Epithelial cell of proximal tubule (primary cell): ENCODE data around the gene RNF214. TPM values are rescaled to one million over a fixed set of nuclear protein-coding genes. Genes with fewer than 3 reads are reported as not detected.

ENCODE experiments used
- DNase-seq: peaks from one replicate; pipeline ENCODE4 v3.0.0-alpha.2; 2011; ENCODE audit warnings: low read depth
- H3K4me3 ChIP-seq: 2 replicates; pipeline ENCODE4 v1.5.1; 2011; ENCODE audit warnings: low read depth, mild to moderate bottlenecking, low read length
- total RNA-seq: library from RNA; depleted of rRNA; stranded (reverse); fragments of >200 nt; gene quantifications from 2 replicates; pipeline ENCODE4 v1.2.3, GENCODE V29; 2015
- TF ChIP-seq, protein P1 (sequence below): conservative IDR thresholded peaks from 2 replicates; pipeline ENCODE4 v1.5.1; 2012; ENCODE audit warnings: low read depth, mild to moderate bottlenecking, low read length

The RNF214 gene
- total RNA-seq, 1 donor from 2014 or later: 9.7 TPM

DNA sequence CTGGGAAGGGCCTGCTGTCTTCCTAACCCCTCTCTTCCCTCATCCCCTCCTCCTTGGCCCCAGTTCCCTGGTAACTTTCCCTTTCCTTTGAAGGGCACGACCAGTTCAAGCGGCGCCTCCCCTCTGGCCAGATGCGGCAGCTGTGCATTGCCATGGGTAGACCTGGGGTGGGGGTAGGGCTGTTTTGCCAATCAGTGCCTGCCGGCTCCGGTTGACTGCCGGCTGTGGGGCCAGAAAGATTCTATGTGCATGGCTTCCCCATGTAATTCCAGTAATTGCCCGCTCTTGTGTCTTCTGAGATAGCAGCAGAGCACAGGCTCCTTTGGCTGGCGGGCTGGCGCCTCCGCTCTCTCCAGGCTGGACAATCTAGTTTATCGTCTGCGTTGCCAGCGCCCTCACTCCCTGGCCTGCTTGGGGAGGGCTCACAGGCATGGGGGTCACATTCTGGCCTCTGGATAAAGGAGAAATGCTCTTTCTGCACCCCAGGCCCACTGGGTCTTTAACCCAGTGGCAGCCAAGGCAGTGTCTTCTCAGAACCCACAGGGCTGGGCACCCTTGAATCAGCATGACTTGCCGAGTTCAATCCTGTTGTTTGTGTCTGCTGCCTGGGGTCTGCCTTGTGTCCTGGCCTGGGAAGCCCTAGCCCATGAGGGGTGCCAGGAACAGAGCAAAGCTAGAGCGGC lies 44.5 kb upstream of the RNF214 start:
- H3K4me3 ChIP-seq: no peak overlapping the region
- no peak for DNase-seq
- TF ChIP-seq, protein P1, sequence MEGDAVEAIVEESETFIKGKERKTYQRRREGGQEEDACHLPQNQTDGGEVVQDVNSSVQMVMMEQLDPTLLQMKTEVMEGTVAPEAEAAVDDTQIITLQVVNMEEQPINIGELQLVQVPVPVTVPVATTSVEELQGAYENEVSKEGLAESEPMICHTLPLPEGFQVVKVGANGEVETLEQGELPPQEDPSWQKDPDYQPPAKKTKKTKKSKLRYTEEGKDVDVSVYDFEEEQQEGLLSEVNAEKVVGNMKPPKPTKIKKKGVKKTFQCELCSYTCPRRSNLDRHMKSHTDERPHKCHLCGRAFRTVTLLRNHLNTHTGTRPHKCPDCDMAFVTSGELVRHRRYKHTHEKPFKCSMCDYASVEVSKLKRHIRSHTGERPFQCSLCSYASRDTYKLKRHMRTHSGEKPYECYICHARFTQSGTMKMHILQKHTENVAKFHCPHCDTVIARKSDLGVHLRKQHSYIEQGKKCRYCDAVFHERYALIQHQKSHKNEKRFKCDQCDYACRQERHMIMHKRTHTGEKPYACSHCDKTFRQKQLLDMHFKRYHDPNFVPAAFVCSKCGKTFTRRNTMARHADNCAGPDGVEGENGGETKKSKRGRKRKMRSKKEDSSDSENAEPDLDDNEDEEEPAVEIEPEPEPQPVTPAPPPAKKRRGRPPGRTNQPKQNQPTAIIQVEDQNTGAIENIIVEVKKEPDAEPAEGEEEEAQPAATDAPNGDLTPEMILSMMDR: no peak

DNA sequence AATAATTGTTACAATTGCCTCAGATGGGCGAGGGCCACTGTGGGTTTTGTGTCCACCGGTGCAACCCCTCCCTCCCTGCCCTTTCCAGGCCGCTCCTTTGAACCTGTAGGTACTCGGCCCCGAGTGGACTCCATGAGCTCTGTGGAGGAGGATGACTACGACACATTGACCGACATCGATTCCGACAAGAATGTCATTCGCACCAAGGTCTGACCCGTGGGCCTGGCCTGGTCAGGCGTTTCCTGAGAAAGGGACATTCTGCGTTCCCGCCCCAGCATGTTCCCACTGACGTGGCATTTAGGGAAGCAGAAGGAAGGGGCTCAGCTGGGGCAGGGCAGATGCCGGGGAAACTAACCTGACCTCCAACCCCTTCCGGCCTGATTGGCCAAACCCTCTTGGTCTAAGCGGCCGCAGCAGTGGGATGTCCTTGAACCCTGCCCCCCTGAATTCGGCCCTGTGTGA lies 43.8 kb upstream of the RNF214 start:
- no peak overlapping the region for H3K4me3 ChIP-seq
- no peak for DNase-seq
- TF ChIP-seq, protein P1: no peak

DNA sequence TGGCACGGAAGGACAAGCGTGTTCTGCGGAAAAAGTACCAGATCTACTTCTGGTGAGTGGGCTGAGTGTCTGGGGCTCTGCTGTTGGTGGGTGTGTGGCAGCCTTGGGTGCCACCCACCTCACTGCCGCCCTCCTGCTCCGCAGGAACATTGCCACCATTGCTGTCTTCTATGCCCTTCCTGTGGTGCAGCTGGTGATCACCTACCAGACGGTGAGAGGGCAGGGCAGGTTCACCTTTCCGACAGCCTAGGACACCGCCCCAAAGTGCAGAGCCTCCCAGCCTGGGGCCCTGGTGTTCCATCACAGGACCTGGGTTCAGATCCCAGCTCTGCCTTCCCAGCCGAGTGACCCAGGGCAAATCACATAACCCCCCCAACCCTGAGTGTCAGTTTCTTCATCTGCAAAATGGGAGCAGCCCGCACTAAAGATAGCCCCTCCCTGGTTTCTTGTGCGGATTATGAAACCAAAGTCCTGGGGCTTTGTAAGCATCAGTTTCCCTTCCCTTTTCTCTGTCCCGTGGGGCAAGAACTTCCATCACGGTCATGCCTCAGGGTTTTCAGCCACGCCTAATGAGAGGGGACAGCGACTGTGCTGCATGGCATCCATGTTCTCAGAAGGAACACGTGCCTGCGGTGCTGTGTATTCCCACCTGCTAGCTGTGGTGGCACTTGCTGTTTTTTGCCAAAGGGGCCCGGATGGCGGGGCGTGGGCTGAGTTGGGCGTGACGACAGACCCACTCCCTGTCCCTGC lies 43.1 kb upstream of the RNF214 start:
- no peak overlapping the region for H3K4me3 ChIP-seq
- TF ChIP-seq, protein P1: no peak
- DNase-seq: no peak

DNA sequence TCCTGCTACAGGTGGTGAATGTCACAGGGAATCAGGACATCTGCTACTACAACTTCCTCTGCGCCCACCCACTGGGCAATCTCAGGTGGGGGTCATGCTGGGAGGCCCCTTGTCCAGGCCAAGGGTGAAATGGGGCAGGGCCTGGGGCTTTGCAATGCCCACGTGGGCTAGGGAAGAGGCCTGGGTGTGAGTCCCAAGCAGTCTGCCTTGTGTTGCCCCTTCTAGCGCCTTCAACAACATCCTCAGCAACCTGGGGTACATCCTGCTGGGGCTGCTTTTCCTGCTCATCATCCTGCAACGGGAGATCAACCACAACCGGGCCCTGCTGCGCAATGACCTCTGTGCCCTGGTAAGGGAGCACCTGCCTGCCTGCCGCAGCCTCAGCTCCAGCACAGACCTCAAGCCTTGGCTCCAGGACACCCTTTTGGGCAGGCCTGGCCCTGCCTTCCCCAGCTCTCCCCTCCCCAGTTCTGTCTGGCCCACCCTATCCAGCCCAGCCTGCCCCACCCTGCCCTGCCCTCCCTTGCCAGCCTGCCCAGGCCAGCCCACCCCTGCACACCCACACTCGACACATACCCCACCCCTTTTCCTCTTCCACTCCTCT lies 42.4 kb upstream of the RNF214 start:
- no peak overlapping the region for H3K4me3 ChIP-seq
- no peak for DNase-seq
- TF ChIP-seq, protein P1: no peak

DNA sequence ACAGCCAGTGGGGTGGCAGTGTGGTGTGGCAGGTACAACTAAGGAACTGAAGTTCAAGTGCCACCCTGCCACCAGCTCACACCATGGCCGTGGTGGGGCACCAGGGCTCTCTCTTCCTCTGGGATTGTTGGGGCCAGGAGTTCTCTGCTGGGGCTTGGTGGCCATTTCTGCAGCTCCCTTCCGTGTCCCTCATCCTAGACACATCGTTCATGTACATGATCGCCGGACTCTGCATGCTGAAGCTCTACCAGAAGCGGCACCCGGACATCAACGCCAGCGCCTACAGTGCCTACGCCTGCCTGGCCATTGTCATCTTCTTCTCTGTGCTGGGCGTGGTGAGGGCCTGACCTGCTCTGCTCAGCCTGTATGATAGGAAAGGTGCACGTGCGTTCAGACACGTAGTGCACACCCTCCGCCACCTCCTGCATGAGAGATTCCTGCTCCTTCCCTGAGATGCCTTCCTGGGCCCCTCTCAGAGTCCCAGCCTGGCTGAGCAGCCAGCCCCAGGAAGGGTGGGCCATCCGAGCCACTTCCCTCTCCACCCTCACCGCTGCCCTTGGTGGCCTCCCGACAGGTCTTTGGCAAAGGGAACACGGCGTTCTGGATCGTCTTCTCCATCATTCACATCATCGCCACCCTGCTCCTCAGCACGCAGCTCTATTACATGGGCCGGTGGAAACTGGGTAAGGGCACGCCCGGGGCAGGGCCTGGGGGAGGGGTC lies 40.6 kb upstream of the RNF214 start:
- DNase-seq: no peak
- TF ChIP-seq, protein P1: no peak

DNA sequence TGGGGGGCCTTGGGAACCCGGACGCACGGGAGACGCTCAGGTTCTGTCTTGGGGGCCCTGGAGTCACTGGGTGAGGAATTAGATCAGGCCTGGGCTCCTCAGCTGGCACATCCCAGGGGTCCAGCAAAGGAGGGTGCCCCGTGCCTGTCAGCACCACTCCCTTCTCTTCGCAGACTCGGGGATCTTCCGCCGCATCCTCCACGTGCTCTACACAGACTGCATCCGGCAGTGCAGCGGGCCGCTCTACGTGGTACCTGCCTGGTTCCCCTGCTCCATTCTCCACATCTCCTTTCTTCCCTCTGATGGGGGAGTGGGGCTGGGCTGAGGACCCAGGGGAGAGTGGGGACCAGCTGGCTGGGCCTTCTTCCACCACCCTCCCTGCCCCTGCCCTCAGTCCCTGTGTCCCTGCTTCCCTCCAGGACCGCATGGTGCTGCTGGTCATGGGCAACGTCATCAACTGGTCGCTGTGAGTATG lies 40.0 kb upstream of the RNF214 start:
- no peak for DNase-seq
- no peak overlapping the region for H3K4me3 ChIP-seq
- TF ChIP-seq, protein P1: no peak

More for the DNA sequence above, 40.6 kb upstream of the RNF214 start:
- no peak overlapping the region for H3K4me3 ChIP-seq
